ENCODE data around the gene ZNF566. TPM values are rescaled to one million over a fixed set of nuclear protein-coding genes. Genes with fewer than 3 reads are reported as not detected.

The ZNF566 gene
- total and polyA plus RNA-seq, 2 of the 13 experiments (the other 11 are each of a cell fraction or from before 2014, with no cell fraction given), result 4.8 to 13.7 TPM

DNA sequence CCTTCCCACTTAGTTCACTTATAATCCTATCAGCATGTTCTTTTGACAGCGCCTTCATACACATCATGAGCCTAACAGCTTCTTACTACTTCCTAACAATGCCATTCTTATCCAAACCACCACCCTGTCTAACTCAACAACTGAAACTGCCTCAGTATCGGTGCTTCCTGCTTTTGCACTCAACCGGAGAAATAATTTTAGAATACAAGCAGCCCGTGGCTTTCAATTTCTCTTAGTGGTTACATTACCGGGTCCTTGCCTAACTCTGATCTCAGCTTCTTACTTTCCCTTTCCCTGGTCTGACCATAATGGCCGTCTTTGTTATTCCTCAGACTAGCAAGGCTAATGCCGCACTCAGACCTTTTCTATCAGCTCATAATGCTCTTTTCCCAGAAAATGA lies 87.9 kb downstream of the ZNF566 start:
- Histone ChIP-seq H2AFZ (ENCODE audit: low read length) (no peak overlapping the region), H4K20me1 (ENCODE audit: insufficient read depth, low read length) (no peaks in the 10 kb centered on the region), H3K36me3 (replicated peaks in 1 of 2; ENCODE audit: control insufficient read depth in 1 of 2, insufficient read depth in 2 of 2, low read length in 2 of 2) (peaks cover 0 to 17% of the 10 kb centered on the region in 2 experiments; a peak in 3 of 5 replicates), H3K27ac (ENCODE audit: extremely low read length, insufficient read depth, low read length) (no peak overlapping the region), H3K9me3 (ENCODE audit: low read length) (peaks cover 20% of the 10 kb centered on the region), H3K4me1 (ENCODE audit: insufficient read depth, low read length) (no peaks in the 10 kb centered on the region), H3K79me2 (ENCODE audit: insufficient read depth, low read length) (no peaks in the 10 kb centered on the region), H3K9ac (ENCODE audit: insufficient read depth, low read depth, low read length) (no peak overlapping the region), H3K4me3 (replicated peaks in 1 of 3; ENCODE audit: insufficient read depth in 1 of 3, low read depth in 2 of 3, low read length in 3 of 3) (no peak overlapping the region), H3K4me2 (ENCODE audit: low read depth, low read length) (no peak overlapping the region; the same call in 1 of the 2 replicates), H3K27me3 (ENCODE audit: control insufficient read depth in 1 of 2, insufficient read depth in 2 of 2, low read length in 2 of 2) (no peaks in the 10 kb centered on the region)
- no TSS peak for BruUV-seq (replicated peaks)
- WGBS (ENCODE audit: low lambda C conversion rate), result 64% methylated on average over 7 of the region's 7 CpGs
- no peak for TF ChIP-seq ZNF264 (CRISPR knock-in tag; IDR thresholded peaks at IDR 0.05)
- TF ChIP-seq, protein P1, sequence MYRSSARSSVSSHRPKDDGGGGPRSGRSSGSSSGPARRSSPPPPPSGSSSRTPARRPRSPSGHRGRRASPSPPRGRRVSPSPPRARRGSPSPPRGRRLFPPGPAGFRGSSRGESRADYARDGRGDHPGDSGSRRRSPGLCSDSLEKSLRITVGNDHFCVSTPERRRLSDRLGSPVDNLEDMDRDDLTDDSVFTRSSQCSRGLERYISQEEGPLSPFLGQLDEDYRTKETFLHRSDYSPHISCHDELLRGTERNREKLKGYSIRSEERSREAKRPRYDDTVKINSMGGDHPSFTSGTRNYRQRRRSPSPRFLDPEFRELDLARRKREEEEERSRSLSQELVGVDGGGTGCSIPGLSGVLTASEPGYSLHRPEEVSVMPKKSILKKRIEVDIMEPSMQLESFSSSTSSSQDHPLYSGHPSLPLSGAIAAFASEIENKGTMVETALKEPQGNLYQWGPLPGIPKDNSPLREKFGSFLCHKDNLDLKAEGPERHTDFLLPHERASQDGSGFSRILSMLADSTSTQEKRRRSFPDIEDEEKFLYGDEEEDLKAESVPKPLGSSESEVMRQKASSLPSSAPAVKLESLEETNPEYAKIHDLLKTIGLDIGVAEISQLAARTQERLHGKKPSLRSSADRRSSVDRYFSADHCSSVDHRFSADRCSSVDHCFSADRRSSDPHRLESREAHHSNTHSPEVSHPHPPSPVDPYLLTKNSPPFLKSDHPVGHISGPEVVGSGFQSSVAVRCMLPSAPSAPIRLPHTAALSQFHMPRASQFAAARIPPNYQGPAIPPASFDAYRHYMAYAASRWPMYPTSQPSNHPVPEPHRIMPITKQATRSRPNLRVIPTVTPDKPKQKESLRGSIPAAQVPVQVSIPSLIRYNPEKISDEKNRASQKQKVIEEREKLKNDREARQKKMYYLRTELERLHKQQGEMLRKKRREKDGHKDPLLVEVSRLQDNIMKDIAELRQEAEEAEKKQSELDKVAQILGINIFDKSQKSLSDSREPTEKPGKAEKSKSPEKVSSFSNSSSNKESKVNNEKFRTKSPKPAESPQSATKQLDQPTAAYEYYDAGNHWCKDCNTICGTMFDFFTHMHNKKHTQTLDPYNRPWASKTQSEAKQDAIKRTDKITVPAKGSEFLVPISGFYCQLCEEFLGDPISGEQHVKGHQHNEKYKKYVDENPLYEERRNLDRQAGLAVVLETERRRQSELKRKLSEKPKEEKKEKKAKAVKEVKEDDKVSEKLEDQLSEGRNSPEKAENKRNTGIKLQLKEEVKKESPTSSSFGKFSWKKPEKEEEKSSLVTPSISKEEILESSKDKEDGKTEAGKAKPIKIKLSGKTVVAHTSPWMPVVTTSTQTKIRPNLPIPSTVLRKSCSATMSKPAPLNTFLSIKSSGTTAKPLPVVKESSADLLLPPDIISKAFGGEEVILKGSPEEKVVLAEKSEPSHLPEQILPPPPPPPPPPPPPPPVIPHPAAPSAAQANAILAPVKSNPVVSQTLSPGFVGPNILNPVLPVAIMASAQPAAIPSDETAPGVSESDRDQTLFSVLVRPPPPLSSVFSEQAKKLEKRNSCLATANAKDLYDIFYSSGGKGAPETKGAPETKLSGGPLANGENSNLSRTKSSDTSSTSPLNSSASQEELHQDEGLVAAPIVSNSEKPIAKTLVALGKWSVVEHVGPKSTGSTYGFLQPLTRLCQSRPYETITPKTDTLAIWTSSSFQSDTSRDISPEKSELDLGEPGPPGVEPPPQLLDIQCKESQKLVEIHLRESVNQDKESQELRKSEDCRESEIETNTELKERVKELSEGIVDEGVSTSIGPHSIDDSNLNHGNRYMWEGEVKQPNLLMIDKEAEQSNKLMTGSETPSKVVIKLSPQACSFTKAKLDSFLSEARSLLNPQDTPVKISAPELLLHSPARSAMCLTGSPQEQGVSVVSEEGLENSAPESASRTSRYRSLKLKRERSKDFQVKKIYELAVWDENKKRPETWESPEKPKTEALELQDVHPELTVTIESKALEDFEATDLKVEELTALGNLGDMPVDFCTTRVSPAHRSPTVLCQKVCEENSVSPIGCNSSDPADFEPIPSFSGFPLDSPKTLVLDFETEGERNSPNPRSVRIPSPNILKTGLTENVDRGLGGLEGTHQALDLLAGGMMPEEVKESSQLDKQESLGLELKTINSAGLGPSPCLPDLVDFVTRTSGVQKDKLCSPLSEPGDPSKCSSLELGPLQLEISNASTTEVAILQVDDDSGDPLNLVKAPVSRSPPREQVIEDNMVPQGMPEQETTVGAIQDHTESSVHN (CRISPR knock-in tag; IDR thresholded peaks at IDR 0.05), result no peak
- no peak for TF ChIP-seq TBL1XR1 (IDR thresholded peaks at IDR 0.05; ENCODE audit: borderline replicate concordance, low read length, partially characterized antibody)
- in situ Hi-C loops (cut with HindIII; ENCODE audit: extremely low pct_ligation_motif_present, low pct_unique_long_range_greater_than_20kb) (no loop called here), intact Hi-C loops (cut with micrococcal nuclease; ENCODE audit: unreplicated experiment) (no loop called here)
- DNase-seq (ENCODE audit: low spot score) (no peak), ATAC-seq (no peak), FAIRE-seq (no peak)
- ChIA-PET POLR2A (no interaction called here), CTCF (ENCODE audit: low intra/inter-chr PET ratio, low total read pairs) (no interaction called here)
